Transverse colon (tissue), 4 donors: ENCODE results near the gene FGGY. TPM values are rescaled to one million over a fixed set of nuclear protein-coding genes. Genes with fewer than 3 reads are reported as not detected.

ENCODE experiments used
- DNase-seq: peaks from one replicate; pipeline ENCODE4 v3.0.0-alpha.2; 2019
- H3K27ac ChIP-seq, 4 donors: fragments of 200-600 bp; sonication (generic); 2 replicates each; pipeline ENCODE4 v1.5.1; 2016 to 2018; ENCODE audit warnings: inconsistent platforms in 4 of 4
- H3K27me3 ChIP-seq: fragments of 200-600 bp; sonication (generic); 2 replicates; pipeline ENCODE4 v1.5.1; 2017; ENCODE audit warnings: inconsistent platforms
- H3K36me3 ChIP-seq, 4 donors: fragments of 200-600 bp; sonication (generic); 2 replicates each; pipeline ENCODE4 v1.5.1; 2017 to 2019; ENCODE audit warnings: inconsistent platforms in 4 of 4
- H3K4me1 ChIP-seq, 4 donors: fragments of 200-600 bp; sonication (generic); 2 replicates each; pipeline ENCODE4 v1.5.1; 2017 to 2020; ENCODE audit warnings: inconsistent platforms in 4 of 4
- H3K4me3 ChIP-seq, 4 donors: fragments of 200-600 bp; sonication (generic); 1 replicate in 1 of 4; 2 replicates in 3 of 4; pipeline versions ENCODE4 v1.5.1 to v1.6.1; 2017 to 2019; ENCODE audit warnings: inconsistent platforms in 4 of 4
- H3K9me3 ChIP-seq, 2 donors: fragments of 200-600 bp; sonication (generic); 2 replicates each; pipeline ENCODE4 v1.5.1; 2017 to 2019; ENCODE audit warnings: inconsistent platforms in 2 of 2
- EP300 ChIP-seq: sonication (generic); formaldehyde crosslinking; IDR thresholded peaks from one replicate; pipeline ENCODE4 v1.6.1; 2017; ENCODE audit warnings: antibody characterized with exemption, low read depth
- POLR2A ChIP-seq: fragments of 450-650 bp; IDR thresholded peaks from one replicate; pipeline ENCODE4 v1.6.1; 2016; ENCODE audit warnings: antibody characterized with exemption, mild to moderate bottlenecking, moderate library complexity
- POLR2AphosphoS5 ChIP-seq, 3 donors: sonication (generic); formaldehyde crosslinking; IDR thresholded peaks; one replicate each; pipeline ENCODE4 v1.6.1; 2016; ENCODE audit warnings: antibody characterized with exemption in 3 of 3
- WGBS, 2 donors: methylation state at CpG; one replicate each; pipeline ENCODE4 v1.1.5; 2018; ENCODE audit warnings: low coverage in 1 of 2; 5-methylcytosine and 5-hydroxymethylcytosine counted together
- in situ Hi-C, 4 donors: fragments of 200-750 bp; cut with MboI; loops; one replicate each; pipeline versions ENCODE4 v1.15.0 to v1.15.1; 2017; ENCODE audit warnings: low sequenced_read_pairs in 3 of 4, low pct_ligation_motif_present in 1 of 4, low pct_unique_long_range_greater_than_20kb in 1 of 4
- intact Hi-C: fragments of 100-400 bp; cut with DNase I; formaldehyde crosslinking; loops from one replicate; pipeline ENCODE4 v1.15.1; 2023; ENCODE audit warnings: low total_unique reads
- total RNA-seq, 4 donors: library from RNA; depleted of rRNA; stranded (reverse); fragments of >200 nt; gene quantifications; one replicate each; pipeline ENCODE4 v1.1.0, GENCODE V29; 2016
- TF ChIP-seq, protein P1 (sequence below), 5 experiments: fragments of 200-600 bp in 3 of 5; fragments of 450-650 bp in 2 of 5; sonication (generic) in 3 of 5; IDR thresholded peaks; 1 replicate in 2 of 5; 2 replicates in 3 of 5; pipeline ENCODE4 v1.5.1; 2016 to 2017; ENCODE audit warnings: antibody characterized with exemption in 5 of 5, inconsistent platforms in 3 of 5, mild to moderate bottlenecking in 2 of 5, moderate library complexity in 1 of 5

Gene FGGY
- total RNA-seq, 4 donors from 2014 or later: 18.2 to 97.7 (median 27.1) TPM

GRCh38 chr1:59442492-59442891 lies 145.6 kb downstream of the FGGY start:
- H3K27me3 ChIP-seq: no peaks in the 10 kb centered on the region
- WGBS, 2 donors: 94 to 97% methylated on average over 4 of the region's 4 CpGs
- H3K27ac ChIP-seq: no peak overlapping the region
- H3K9me3 ChIP-seq: no peaks in the 10 kb centered on the region
- H3K36me3 ChIP-seq: no peaks in the 10 kb centered on the region
- TF ChIP-seq EP300 (no peak), POLR2A (no peak), POLR2AphosphoS5 (IDR thresholded peaks at IDR 0.05) (no peak)
- TF ChIP-seq, protein P1, sequence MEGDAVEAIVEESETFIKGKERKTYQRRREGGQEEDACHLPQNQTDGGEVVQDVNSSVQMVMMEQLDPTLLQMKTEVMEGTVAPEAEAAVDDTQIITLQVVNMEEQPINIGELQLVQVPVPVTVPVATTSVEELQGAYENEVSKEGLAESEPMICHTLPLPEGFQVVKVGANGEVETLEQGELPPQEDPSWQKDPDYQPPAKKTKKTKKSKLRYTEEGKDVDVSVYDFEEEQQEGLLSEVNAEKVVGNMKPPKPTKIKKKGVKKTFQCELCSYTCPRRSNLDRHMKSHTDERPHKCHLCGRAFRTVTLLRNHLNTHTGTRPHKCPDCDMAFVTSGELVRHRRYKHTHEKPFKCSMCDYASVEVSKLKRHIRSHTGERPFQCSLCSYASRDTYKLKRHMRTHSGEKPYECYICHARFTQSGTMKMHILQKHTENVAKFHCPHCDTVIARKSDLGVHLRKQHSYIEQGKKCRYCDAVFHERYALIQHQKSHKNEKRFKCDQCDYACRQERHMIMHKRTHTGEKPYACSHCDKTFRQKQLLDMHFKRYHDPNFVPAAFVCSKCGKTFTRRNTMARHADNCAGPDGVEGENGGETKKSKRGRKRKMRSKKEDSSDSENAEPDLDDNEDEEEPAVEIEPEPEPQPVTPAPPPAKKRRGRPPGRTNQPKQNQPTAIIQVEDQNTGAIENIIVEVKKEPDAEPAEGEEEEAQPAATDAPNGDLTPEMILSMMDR (IDR thresholded peaks at IDR 0.05): no peak
- H3K4me1 ChIP-seq: peaks cover 4 to 17% (median 9%) of the 10 kb centered on the region in 4 donors
- in situ Hi-C loops (no loop called here), intact Hi-C loops (loop anchor here (10.0 kb wide), 2 partner anchors 148 to 232 kb away; partner anchors contain the start of gene FGGY)
- DNase-seq: no peak
- H3K4me3 ChIP-seq: no peak overlapping the region

DNA sequence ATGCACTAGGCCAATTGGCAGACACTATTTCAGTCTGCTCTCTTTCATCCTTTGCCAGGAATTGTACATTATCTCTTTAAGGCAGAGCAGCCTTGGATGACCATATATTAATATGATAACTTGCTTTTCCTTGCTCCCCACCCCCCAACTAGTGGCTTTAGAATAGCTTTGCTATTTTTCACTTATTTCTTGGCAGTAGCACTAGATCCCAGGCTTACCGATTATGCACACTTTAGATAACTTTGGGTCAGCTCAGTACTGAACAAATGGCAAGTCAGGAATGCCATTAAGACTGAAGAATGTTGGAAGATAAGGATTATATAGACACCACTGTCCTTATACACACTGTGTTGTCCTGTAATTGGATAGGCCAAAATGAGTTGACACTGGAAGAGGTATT lies 146.4 kb downstream of the FGGY start:
- TF ChIP-seq POLR2A (no peak), EP300 (no peak), POLR2AphosphoS5 (IDR thresholded peaks at IDR 0.05) (no peak)
- TF ChIP-seq, protein P1 (IDR thresholded peaks at IDR 0.05): no peak
- H3K36me3 ChIP-seq: no peaks in the 10 kb centered on the region
- H3K27me3 ChIP-seq: no peaks in the 10 kb centered on the region
- no peak overlapping the region for H3K4me3 ChIP-seq
- H3K4me1 ChIP-seq: peaks cover 4 to 21% (median 9%) of the 10 kb centered on the region in 4 donors
- in situ Hi-C loops: no loop called here
- no peaks in the 10 kb centered on the region for H3K9me3 ChIP-seq
- intact Hi-C loops: loop anchor here (10.0 kb wide), 2 partner anchors 149 to 231 kb away; partner anchors contain the start of gene FGGY
- DNase-seq: no peak
- H3K27ac ChIP-seq: no peak overlapping the region
- 79% methylated on average over 1 of the region's 1 CpG; no CpG with 5 or more reads in 1 of the 2 donors for WGBS, 2 donors

- 93 to 100% methylated on average over 2 to 6 of the region's 6 CpGs for WGBS, 2 donors
- peaks cover 4 to 21% (median 9%) of the 10 kb centered on the region in 4 donors for H3K4me1 ChIP-seq
- no peak for DNase-seq
- no peaks in the 10 kb centered on the region for H3K36me3 ChIP-seq
- H3K27ac ChIP-seq: peak overlapping the region in 2 of 4 donors; percentile 64 to 70
- TF ChIP-seq EP300 (no peak), POLR2A (no peak), POLR2AphosphoS5 (IDR thresholded peaks at IDR 0.05) (no peak)
- TF ChIP-seq, protein P1 (IDR thresholded peaks at IDR 0.05): no peak
- H3K27me3 ChIP-seq: no peaks in the 10 kb centered on the region
- in situ Hi-C loops (no loop called here), intact Hi-C loops (loop anchor here (10.0 kb wide), 2 partner anchors 150 to 230 kb away; partner anchors contain the start of gene FGGY)
- H3K9me3 ChIP-seq: no peaks in the 10 kb centered on the region
- H3K4me3 ChIP-seq: no peak overlapping the region
These were observed 147.6 kb downstream of the FGGY start for GRCh38 chr1:59444520-59444919.

DNA sequence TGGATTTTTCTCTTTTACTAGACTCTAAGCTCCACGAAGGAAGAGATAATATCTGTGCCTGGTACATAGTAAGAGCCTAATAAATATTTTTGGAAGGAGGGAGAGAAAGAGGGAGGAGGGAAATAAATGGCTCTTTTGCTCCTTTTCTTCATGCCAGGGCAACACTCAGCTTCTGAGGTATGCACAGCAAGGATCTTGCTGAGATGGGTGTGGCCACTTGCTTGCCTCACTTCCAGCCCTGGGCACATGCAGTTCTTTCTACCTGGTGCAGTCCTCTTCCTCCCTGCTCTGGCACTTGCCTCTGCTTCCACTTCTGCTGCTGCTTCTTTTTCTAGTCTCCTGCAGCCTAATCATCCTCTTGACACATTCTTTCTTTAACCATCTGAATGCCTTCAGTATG lies 148.1 kb downstream of the FGGY start:
- intact Hi-C loops: loop anchor here (1.0 to 10.0 kb wide), 4 partner anchors 27 to 663 kb away; partner anchors contain the start of genes FGGY and JUN
- DNase-seq: peak; percentile 45
- H3K4me1 ChIP-seq: peaks cover 4 to 21% (median 9%) of the 10 kb centered on the region in 4 donors
- in situ Hi-C loops: no loop called here
- no peak overlapping the region for H3K4me3 ChIP-seq
- no peaks in the 10 kb centered on the region for H3K36me3 ChIP-seq
- no peaks in the 10 kb centered on the region for H3K27me3 ChIP-seq
- no peaks in the 10 kb centered on the region for H3K9me3 ChIP-seq
- whole genome bisulfite sequencing, 2 donors: 39 to 71% methylated on average over 1 of the region's 1 CpG
- TF ChIP-seq POLR2A (no peak), POLR2AphosphoS5 (IDR thresholded peaks at IDR 0.05) (no peak), EP300 (no peak)
- TF ChIP-seq, protein P1 (IDR thresholded peaks at IDR 0.05): no peak
- peak overlapping the region; percentile 60 to 78 (median 67) for H3K27ac ChIP-seq
